Transverse colon (tissue), 4 donors: ENCODE data around the gene CHRDL1. TPM values are rescaled to one million over a fixed set of nuclear protein-coding genes. Genes with fewer than 3 reads are reported as not detected.

Source experiments
- DNase-seq: peaks from one replicate; pipeline ENCODE4 v3.0.0-alpha.2; 2019
- H3K27ac ChIP-seq, 4 donors: fragments of 200-600 bp; sonication (generic); 2 replicates each; pipeline ENCODE4 v1.5.1; 2016 to 2018; ENCODE audit warnings: inconsistent platforms in 4 of 4
- H3K27me3 ChIP-seq: fragments of 200-600 bp; sonication (generic); 2 replicates; pipeline ENCODE4 v1.5.1; 2017; ENCODE audit warnings: inconsistent platforms
- H3K36me3 ChIP-seq, 4 donors: fragments of 200-600 bp; sonication (generic); 2 replicates each; pipeline ENCODE4 v1.5.1; 2017 to 2019; ENCODE audit warnings: inconsistent platforms in 4 of 4
- H3K4me1 ChIP-seq, 4 donors: fragments of 200-600 bp; sonication (generic); 2 replicates each; pipeline ENCODE4 v1.5.1; 2017 to 2020; ENCODE audit warnings: inconsistent platforms in 4 of 4
- H3K4me3 ChIP-seq, 4 donors: fragments of 200-600 bp; sonication (generic); 1 replicate in 1 of 4; 2 replicates in 3 of 4; pipeline versions ENCODE4 v1.5.1 to v1.6.1; 2017 to 2019; ENCODE audit warnings: inconsistent platforms in 4 of 4
- H3K9me3 ChIP-seq, 2 donors: fragments of 200-600 bp; sonication (generic); 2 replicates each; pipeline ENCODE4 v1.5.1; 2017 to 2019; ENCODE audit warnings: inconsistent platforms in 2 of 2
- EP300 ChIP-seq: sonication (generic); formaldehyde crosslinking; IDR thresholded peaks from one replicate; pipeline ENCODE4 v1.6.1; 2017; ENCODE audit warnings: antibody characterized with exemption, low read depth
- POLR2A ChIP-seq: fragments of 450-650 bp; IDR thresholded peaks from one replicate; pipeline ENCODE4 v1.6.1; 2016; ENCODE audit warnings: antibody characterized with exemption, mild to moderate bottlenecking, moderate library complexity
- POLR2AphosphoS5 ChIP-seq, 3 donors: sonication (generic); formaldehyde crosslinking; IDR thresholded peaks; one replicate each; pipeline ENCODE4 v1.6.1; 2016; ENCODE audit warnings: antibody characterized with exemption in 3 of 3
- WGBS, 2 donors: methylation state at CpG; one replicate each; pipeline ENCODE4 v1.1.5; 2018; ENCODE audit warnings: low coverage in 1 of 2; 5-methylcytosine and 5-hydroxymethylcytosine counted together
- in situ Hi-C, 4 donors: fragments of 200-750 bp; cut with MboI; loops; one replicate each; pipeline versions ENCODE4 v1.15.0 to v1.15.1; 2017; ENCODE audit warnings: low sequenced_read_pairs in 3 of 4, low pct_ligation_motif_present in 1 of 4, low pct_unique_long_range_greater_than_20kb in 1 of 4
- intact Hi-C: fragments of 100-400 bp; cut with DNase I; formaldehyde crosslinking; loops from one replicate; pipeline ENCODE4 v1.15.1; 2023; ENCODE audit warnings: low total_unique reads
- total RNA-seq, 4 donors: library from RNA; depleted of rRNA; stranded (reverse); fragments of >200 nt; gene quantifications; one replicate each; pipeline ENCODE4 v1.1.0, GENCODE V29; 2016
- TF ChIP-seq, protein P1 (sequence below), 5 experiments: fragments of 200-600 bp in 3 of 5; fragments of 450-650 bp in 2 of 5; sonication (generic) in 3 of 5; IDR thresholded peaks; 1 replicate in 2 of 5; 2 replicates in 3 of 5; pipeline ENCODE4 v1.5.1; 2016 to 2017; ENCODE audit warnings: antibody characterized with exemption in 5 of 5, inconsistent platforms in 3 of 5, mild to moderate bottlenecking in 2 of 5, moderate library complexity in 1 of 5

CHRDL1 gene
- total RNA-seq, 4 donors from 2014 or later = 13.5 to 46.4 (median 16.5) TPM

DNA sequence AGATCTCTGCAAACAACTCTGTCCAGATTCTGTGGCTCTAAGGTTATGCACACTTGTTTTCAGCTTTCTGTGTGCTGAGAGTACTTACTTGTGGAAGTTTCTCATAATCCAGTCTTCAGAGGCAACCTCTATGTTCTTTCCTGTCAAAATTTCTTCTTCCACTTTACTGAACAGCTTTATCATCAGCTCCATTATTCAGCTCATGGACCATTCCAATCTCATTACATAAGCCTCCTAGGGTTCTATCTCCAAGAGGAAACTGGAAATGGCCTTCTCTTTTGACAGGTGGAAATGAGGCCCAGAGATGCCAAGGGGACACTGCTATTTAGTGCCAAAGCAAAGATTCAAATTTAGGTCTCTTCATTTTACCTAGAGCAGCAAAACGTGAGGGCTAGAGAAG lies 61.3 kb downstream of the CHRDL1 start:
- intact Hi-C loops (no loop called here), in situ Hi-C loops (no loop called here)
- Histone ChIP-seq H3K36me3 (no peaks in the 10 kb centered on the region), H3K27me3 (no peaks in the 10 kb centered on the region), H3K4me3 (no peak overlapping the region), H3K4me1 (no peaks in the 10 kb centered on the region), H3K27ac (no peak overlapping the region), H3K9me3 (no peaks in the 10 kb centered on the region)
- no peak for DNase-seq
- TF ChIP-seq POLR2AphosphoS5 (IDR thresholded peaks at IDR 0.05) = no peak
- TF ChIP-seq POLR2A = no peak
- TF ChIP-seq EP300 = no peak
- TF ChIP-seq, protein P1, sequence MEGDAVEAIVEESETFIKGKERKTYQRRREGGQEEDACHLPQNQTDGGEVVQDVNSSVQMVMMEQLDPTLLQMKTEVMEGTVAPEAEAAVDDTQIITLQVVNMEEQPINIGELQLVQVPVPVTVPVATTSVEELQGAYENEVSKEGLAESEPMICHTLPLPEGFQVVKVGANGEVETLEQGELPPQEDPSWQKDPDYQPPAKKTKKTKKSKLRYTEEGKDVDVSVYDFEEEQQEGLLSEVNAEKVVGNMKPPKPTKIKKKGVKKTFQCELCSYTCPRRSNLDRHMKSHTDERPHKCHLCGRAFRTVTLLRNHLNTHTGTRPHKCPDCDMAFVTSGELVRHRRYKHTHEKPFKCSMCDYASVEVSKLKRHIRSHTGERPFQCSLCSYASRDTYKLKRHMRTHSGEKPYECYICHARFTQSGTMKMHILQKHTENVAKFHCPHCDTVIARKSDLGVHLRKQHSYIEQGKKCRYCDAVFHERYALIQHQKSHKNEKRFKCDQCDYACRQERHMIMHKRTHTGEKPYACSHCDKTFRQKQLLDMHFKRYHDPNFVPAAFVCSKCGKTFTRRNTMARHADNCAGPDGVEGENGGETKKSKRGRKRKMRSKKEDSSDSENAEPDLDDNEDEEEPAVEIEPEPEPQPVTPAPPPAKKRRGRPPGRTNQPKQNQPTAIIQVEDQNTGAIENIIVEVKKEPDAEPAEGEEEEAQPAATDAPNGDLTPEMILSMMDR (IDR thresholded peaks at IDR 0.05) = no peak
- WGBS, 2 donors = 69% methylated on average over 1 of the region's 1 CpG; no CpG with 5 or more reads in 1 of the 2 donors

DNA sequence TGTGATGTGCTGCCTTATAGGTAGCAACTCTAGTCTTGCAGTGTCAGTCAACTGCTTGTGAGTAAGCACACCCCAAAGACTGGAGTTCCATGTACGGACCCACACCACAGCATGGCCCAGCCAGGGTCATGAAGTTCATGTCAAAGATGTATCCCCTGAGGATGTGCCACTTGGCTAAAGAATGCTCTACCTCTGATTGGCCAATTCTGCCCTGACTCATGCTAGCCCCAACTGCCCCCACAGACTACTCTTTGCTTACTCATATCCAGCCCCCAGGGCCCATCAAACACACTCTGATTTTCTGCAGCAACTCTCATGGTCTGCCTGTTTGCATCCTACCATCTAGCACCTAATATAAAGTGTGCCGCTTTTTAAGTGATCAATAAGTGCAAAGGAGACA lies 62.5 kb downstream of the CHRDL1 start:
- in situ Hi-C loops (no loop called here), intact Hi-C loops (no loop called here)
- TF ChIP-seq, protein P1 (IDR thresholded peaks at IDR 0.05) = no peak
- TF ChIP-seq POLR2A (no peak), EP300 (no peak), POLR2AphosphoS5 (IDR thresholded peaks at IDR 0.05) (no peak)
- WGBS, 2 donors = 92% methylated on average over 2 of the region's 2 CpGs; no CpG with 5 or more reads in 1 of the 2 donors
- Histone ChIP-seq H3K36me3 (no peaks in the 10 kb centered on the region), H3K27me3 (no peaks in the 10 kb centered on the region), H3K4me3 (no peak overlapping the region), H3K4me1 (no peaks in the 10 kb centered on the region), H3K9me3 (no peaks in the 10 kb centered on the region), H3K27ac (no peak overlapping the region)
- DNase-seq = no peak

DNA sequence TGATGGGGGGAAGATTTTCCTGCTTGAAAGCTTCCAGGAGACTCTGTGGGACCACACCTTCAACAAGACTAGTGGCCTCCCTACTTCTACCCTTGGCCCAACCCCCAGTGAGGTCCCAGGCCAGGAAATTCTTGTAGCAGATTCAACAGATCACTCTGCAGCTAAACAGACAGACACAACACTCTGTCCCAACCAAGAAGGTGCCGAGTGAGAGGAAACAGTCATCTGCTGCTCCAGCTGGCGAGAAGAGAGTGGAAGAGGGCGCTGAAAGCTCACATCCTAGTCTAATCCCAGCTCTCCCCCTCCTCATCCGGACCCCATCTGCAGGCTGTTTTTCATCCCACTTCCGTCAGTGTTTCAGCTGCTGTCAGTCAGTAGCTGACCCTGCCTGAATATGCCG lies 63.4 kb downstream of the CHRDL1 start:
- H3K4me3 ChIP-seq = no peak overlapping the region
- H3K4me1 ChIP-seq = no peaks in the 10 kb centered on the region
- H3K27me3 ChIP-seq = no peaks in the 10 kb centered on the region
- intact Hi-C loops (no loop called here), in situ Hi-C loops (no loop called here)
- no peaks in the 10 kb centered on the region for H3K9me3 ChIP-seq
- H3K27ac ChIP-seq = no peak overlapping the region
- DNase-seq = no peak
- no peak for TF ChIP-seq EP300
- no peak for TF ChIP-seq POLR2A
- TF ChIP-seq POLR2AphosphoS5 (IDR thresholded peaks at IDR 0.05) = no peak
- TF ChIP-seq, protein P1 (IDR thresholded peaks at IDR 0.05) = no peak
- H3K36me3 ChIP-seq = no peaks in the 10 kb centered on the region
- WGBS, 2 donors = 46% methylated on average over 6 of the region's 6 CpGs; no CpG with 5 or more reads in 1 of the 2 donors

DNA sequence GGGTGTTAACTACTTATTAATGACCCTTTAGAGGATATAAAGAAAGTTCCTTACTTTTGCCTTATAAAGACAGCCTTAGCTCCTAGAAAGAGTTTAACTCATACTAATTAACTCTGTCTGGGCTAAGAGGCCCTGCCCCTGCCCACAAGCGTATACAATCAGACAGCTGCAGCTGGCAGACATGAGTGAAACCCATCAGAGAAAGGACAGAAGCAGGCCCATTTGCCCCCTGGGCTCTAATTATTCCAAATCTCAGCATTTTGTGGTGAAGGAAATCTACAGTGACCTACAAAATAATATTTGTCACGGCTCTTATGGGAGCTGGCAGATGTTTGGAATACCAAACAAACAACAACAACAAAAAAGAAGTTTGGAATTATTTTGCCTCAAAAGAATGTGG lies 71.8 kb downstream of the CHRDL1 start:
- TF ChIP-seq POLR2A (no peak), POLR2AphosphoS5 (IDR thresholded peaks at IDR 0.05) (no peak), EP300 (no peak)
- TF ChIP-seq, protein P1 (IDR thresholded peaks at IDR 0.05) = no peak
- Histone ChIP-seq H3K36me3 (no peaks in the 10 kb centered on the region), H3K27me3 (no peaks in the 10 kb centered on the region), H3K27ac (no peak overlapping the region), H3K4me1 (no peaks in the 10 kb centered on the region), H3K9me3 (no peaks in the 10 kb centered on the region), H3K4me3 (no peak overlapping the region)
- WGBS, 2 donors = 70 to 72% methylated on average over 2 of the region's 2 CpGs
- no peak for DNase-seq
- intact Hi-C loops = no loop called here
- in situ Hi-C loops = no loop called here
